PC-9 (cell line): Measurements from ENCODE around the gene PLAAT4.

Experiments
- EZH2 ChIP-seq: fragments of 200-600 bp; sonication (generic); IDR thresholded peaks from 2 replicates; pipeline ENCODE4 v1.8.0; 2017; ENCODE audit warnings: antibody characterized with exemption, low read depth
- TF ChIP-seq, protein P1 (sequence below): fragments of 200-600 bp; sonication (generic); conservative IDR thresholded peaks from 2 replicates; pipeline ENCODE4 v1.6.1; 2017; ENCODE audit warnings: mixed run types, antibody characterized with exemption, mild to moderate bottlenecking, moderate library complexity

DNA sequence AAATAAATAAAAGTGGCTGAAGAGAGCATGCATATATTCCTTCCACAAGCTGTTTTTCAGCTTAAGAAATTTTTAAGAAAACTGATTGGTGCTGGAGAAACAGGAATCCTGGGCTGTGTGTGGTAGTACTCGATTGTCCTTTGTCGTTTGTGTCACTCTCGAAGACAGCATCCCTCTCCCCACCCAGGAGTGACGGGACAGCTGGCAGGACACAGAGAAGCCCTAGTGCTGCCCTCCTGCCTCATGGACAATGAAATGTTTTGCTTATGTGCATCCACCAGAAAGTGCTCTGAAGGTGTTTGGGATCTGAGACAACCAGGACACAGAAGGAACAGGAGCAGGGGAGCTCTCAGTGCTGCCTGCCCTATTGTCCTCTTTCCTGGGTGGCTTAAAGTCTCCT is 12.8 kb downstream of the PLAAT4 start:
- TF ChIP-seq, protein P1, sequence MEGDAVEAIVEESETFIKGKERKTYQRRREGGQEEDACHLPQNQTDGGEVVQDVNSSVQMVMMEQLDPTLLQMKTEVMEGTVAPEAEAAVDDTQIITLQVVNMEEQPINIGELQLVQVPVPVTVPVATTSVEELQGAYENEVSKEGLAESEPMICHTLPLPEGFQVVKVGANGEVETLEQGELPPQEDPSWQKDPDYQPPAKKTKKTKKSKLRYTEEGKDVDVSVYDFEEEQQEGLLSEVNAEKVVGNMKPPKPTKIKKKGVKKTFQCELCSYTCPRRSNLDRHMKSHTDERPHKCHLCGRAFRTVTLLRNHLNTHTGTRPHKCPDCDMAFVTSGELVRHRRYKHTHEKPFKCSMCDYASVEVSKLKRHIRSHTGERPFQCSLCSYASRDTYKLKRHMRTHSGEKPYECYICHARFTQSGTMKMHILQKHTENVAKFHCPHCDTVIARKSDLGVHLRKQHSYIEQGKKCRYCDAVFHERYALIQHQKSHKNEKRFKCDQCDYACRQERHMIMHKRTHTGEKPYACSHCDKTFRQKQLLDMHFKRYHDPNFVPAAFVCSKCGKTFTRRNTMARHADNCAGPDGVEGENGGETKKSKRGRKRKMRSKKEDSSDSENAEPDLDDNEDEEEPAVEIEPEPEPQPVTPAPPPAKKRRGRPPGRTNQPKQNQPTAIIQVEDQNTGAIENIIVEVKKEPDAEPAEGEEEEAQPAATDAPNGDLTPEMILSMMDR = no peak
- TF ChIP-seq EZH2 = no peak
